ENCODE data around the gene TRDMT1. TPM values are rescaled to one million over a fixed set of nuclear protein-coding genes. Genes with fewer than 3 reads are reported as not detected.
A peak's percentile ranks its signal among the peaks of the same experiment; 100 is the strongest.

TRDMT1 gene
- total RNA-seq, 1 donor, result 6.0 TPM

DNA sequence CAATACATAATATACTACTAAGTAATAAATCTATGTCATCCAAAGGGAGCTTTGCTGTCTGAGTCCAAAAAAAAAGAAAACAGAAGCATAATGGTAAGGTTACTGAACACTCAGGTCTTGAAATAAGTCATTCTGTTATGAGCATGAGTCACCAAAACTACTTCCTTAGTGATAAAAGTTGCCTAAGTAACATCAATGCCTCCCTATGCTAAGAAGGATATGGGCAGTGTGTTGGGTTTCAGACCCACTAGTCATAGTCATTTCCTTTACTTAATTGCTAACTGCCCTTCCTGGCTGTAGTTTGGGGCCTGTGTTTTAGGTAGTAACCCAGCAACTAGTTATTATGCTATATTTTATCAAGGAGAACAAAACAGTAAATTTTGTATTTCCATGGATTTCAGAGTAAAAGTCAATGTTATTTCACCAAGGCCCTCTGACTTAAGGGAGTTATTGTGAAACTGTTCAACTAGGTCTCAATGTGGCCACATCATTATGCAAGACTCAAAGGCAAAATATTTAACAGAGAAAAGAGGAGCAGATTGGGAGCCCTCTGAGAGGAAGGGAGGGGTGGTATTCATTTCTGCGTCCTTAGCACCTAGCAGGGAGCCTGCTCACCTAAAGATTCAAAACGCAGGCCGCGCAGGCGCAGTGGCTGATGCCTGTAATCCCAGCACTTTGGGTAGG is 14.9 kb upstream of the TRDMT1 start:
- TF ChIP-seq, protein P1, sequence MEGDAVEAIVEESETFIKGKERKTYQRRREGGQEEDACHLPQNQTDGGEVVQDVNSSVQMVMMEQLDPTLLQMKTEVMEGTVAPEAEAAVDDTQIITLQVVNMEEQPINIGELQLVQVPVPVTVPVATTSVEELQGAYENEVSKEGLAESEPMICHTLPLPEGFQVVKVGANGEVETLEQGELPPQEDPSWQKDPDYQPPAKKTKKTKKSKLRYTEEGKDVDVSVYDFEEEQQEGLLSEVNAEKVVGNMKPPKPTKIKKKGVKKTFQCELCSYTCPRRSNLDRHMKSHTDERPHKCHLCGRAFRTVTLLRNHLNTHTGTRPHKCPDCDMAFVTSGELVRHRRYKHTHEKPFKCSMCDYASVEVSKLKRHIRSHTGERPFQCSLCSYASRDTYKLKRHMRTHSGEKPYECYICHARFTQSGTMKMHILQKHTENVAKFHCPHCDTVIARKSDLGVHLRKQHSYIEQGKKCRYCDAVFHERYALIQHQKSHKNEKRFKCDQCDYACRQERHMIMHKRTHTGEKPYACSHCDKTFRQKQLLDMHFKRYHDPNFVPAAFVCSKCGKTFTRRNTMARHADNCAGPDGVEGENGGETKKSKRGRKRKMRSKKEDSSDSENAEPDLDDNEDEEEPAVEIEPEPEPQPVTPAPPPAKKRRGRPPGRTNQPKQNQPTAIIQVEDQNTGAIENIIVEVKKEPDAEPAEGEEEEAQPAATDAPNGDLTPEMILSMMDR (IDR thresholded peaks at IDR 0.05; ENCODE audit: insufficient read depth, low read depth, low read length), result no peak
- H3K4me3 ChIP-seq (ENCODE audit: low read depth, low read length), result no peak overlapping the region
- peak; percentile 96 for DNase-seq (ENCODE audit: low read depth)

DNA sequence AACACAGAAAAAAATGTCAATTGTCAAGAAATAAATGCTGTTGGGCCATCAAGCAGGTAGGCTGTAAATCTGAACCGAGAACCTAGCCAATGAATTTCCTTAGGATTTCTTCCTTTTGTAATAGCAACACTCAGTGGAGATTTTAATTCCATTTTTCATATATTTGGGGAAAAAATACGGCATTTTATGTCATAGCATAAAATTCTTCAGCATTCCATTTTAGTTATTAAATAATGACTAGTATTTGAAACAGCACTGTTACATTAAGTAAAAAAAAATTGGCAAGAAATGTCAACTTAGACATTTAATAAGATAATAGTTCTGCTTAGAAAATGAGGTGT is 14.3 kb upstream of the TRDMT1 start:
- DNase-seq (ENCODE audit: low read depth), result no peak

DNA sequence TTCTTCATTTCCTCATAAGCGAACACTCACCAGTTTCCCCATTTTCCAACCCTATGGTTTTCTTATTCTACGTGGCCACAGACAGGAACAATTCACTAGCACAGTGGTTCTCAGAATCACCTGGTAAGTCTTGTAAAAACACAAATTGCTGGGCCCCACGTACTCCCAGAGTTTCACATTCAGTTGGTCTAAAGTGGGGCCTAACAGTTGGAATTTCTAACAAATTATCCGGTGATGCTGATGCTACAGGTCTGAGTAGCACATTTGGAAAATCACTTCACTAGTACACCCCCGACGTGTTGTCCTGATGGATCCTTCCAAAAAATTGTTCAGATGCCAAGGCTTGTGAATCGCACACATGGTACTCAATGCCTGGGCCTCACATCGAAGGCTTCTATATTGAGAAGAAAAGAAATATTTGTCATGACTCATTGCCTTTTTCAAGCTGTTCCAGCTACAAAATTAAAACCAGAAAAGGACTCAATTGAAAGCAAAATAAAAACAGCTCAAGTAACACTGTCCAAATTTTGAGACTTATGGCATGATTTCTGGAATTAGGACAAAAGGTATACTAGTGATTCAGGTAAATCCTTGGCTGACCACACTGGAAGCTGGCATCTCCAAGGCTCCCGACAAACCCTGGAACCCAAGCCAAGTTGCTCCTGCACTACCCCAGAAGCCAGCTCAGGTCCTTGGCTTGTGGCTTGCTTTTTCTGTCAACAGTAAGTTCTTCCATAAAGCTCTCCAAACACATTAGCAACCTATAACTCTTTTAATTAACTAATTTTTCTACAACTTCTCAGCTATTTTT is 13.7 kb upstream of the TRDMT1 start:
- TF ChIP-seq, protein P1 (IDR thresholded peaks at IDR 0.05; ENCODE audit: insufficient read depth, low read depth, low read length), result no peak

More for the DNA sequence above, 14.3 kb upstream of the TRDMT1 start:
- no peak overlapping the region for H3K4me3 ChIP-seq (ENCODE audit: low read depth, low read length)
- TF ChIP-seq, protein P1 (IDR thresholded peaks at IDR 0.05; ENCODE audit: insufficient read depth, low read depth, low read length), result no peak

DNA sequence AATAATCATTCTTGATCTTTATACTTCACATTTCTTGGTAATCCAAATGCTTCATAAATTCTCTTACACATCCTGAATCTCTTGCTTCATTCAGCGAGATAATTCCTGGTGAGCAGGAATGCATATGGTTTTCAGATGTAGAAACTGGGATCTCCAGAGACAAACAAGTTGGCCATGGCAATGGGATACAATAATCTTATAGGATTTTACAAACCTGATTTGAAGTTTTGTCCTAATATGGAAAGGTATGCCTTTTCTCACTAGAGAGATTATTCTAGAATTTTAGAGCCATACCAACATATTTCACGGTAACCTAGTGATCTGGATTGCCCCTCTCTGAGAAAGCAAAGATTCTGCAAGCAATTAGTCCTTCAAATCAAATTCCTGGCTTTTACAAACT is 13.1 kb upstream of the TRDMT1 start:
- DNase-seq (ENCODE audit: low read depth), result peak; percentile 68
- TF ChIP-seq, protein P1 (IDR thresholded peaks at IDR 0.05; ENCODE audit: insufficient read depth, low read depth, low read length), result no peak
- no peak overlapping the region for H3K4me3 ChIP-seq (ENCODE audit: low read depth, low read length)

More for the DNA sequence above, 13.7 kb upstream of the TRDMT1 start:
- H3K4me3 ChIP-seq (ENCODE audit: low read depth, low read length), result no peak overlapping the region
- DNase-seq (ENCODE audit: low read depth), result peak; percentile 77

DNA sequence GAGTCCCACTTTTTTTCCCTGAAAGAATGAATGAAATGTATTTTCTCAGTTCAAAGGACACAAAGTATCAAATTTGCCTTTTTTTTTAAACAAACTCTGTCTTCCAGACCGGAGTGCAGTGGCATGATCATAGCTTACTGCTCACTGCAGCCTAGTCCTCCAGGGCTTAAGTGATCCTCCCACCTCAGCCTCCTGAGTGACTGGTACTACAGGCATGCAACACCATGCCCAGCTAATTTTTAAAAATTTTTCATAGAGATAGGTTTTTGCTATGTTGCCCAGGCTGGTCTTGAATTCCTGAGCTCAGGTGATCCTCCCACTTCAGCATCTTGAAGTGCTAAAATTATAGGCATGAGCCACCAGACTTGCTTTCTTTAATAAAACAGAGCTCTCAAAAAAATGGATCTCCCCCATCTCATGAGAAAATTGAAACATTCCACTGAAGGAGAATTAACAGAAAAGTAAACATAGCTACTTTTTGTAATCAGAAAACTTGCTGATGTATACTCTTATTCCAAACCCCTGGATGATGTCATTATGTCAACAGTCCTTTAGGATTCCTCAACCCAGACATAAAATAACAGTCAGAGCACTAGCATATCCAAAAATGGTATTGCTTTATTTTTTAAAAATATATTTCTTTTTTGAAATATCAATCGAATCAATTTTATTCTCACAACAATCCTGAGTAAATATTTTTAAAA is 12.3 kb upstream of the TRDMT1 start:
- DNase-seq (ENCODE audit: low read depth), result no peak
- no peak overlapping the region for H3K4me3 ChIP-seq (ENCODE audit: low read depth, low read length)
- TF ChIP-seq, protein P1 (IDR thresholded peaks at IDR 0.05; ENCODE audit: insufficient read depth, low read depth, low read length), result no peak

DNA sequence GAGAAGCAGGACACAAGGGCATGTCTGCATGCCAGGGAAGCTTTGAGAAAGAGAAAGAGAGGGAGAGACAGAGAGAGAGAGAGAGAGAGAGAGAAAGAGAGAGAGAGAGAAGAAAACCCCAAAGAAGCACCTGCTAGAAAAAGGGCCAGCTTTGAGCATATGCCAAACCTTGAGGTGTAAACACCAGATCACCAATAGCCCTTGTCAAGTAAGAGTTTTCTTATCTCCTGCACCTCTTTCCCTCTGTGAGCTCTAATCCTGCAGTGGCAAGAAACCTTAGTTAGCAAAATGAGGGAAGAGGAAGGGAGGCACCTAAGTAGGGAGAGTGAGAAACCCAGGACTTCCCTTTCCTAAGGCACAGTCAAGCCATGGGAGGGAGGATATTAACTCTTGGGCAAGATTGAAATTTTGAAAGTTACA is 11.3 kb upstream of the TRDMT1 start:
- DNase-seq (ENCODE audit: low read depth), result no peak
- no peak overlapping the region for H3K4me3 ChIP-seq (ENCODE audit: low read depth, low read length)
- TF ChIP-seq, protein P1 (IDR thresholded peaks at IDR 0.05; ENCODE audit: insufficient read depth, low read depth, low read length), result no peak
